HG03103 (cell line): ENCODE results near the gene KRT85.
"Not testable (repeated sequence)": the region's sequence is repeated elsewhere in the genome, so short reads cannot be mapped to it uniquely, and the experiment has no call there.

Source experiments
- ATAC-seq: cut with Tn5 transposase; IDR thresholded peaks from one replicate; pipeline ENCODE4 v1.9.1; 2021; ENCODE audit warnings: low read depth; ENCODE audit not compliant: unreplicated experiment

KRT85 gene

DNA sequence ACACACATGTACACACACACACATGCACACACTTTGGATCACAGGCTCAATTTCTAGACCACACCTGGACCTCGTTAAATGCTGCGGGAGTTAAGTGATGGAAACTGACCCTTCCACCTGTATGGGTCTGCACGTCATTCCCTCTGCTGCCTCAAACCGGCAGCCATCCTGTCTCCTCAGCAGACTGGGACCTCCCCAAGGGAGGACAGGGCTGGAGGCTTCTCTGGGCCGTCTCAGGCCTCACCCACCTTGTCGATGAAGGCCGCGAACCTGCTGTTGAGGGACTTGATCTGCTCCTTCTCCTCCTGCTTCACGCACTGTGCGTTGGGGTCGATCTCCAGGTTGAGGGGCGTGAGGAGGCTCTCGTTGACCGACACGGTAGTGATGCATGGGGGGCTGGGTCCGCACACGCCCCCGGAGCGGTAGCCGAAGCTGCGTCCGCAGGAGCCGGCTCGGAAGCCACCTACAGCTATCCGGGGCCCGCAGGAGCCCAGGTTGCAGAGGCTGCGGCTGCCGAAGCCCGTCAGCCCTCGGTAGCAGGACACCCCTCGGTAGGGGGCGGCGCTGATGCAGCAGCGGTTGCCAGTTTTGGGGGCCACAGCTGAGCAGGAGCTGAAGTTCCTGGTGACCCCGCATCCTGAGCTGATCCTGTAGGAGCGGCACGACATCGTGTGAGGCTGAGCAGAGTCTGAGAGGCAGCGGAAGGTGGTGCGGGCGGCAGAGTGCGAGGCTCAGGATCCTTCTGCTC, at the start of gene KRT85:
Gene KRT85, minus strand, starts transcription at position 744 of the 748 bp plus-strand sequence. Its CDS starts 76 bp downstream, at position 668.
- no peak for ATAC-seq

DNA sequence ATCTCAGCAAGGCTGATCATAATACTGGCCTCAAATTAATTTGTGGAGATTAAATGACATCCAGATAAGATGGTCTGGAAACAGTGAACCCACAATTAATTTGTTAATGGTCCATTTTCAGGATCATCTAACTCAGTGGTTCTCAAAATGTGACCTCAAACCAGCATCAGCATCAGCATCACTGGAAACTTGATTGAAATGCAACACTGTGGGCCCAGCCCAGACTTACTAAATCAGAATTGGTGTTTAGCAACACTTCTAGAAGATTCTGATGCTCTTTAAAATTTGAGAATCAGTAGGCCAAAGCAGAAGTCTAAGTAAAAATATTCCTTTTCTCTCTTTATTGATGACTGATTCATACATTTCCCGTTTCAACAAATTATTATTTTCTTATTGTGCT, 49.5 kb upstream of the KRT85 start:
- ATAC-seq, result no peak

DNA sequence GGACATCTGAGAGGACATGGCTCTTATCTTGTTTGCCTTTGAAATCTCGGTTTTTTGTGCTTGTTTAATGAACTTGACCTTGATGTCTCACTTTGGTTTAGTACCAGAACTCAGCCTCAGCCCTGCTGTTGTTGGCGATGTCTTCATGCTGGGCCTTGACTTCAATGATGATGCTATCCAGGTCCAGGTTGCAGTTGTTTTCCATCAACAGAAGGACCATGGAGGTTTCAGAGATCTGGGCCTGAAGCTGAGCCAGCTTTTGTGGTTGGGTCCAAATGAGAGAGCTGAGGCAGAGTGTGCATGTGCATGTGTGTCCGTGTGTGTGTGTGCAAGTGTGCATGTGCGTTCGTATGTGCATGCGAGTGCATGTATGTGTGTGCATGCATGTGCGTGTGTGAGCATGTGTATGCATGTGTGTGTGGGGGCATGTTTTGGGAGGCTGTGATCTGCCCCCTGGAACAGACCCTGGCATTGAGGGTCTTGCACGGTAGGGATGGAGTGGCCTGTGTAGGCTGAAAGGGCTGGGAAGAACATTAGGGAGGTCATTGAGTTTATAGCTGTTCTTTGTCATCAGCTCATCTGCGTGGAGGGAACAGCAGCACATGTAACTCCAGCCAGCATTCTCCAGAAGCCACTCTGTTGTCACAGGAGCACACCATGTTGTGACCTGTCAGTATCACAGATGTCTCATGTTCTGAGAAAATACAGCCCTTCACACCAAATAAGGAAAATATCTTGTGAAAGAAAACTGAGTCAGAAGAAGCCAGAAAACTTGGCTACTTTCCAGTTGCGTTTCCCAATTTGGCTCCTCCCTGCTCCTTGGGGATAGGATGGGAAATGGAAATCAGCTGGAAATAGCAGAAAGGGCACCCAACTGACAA, 48.8 kb upstream of the KRT85 start:
- no peak for ATAC-seq

DNA sequence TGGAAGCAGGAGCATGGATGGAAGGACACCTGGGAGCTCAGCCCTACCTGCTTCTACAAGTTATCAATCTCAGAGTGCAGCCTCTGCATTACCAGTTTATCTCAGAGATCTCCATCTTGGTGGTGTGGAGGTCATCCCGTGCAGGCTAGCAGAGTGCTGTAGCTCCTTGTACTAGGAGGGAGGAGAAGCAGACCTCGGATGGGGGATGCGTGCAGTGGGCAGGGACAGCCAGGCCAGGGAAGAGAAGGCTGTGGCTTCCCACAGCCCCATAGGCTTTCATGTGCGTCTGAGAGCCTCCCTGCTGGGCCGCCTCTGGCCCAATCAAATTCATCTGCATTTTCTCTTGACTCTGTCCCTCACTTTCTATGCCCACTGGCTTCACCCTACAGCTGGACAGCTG, 47.7 kb upstream of the KRT85 start:
- ATAC-seq, result no peak

DNA sequence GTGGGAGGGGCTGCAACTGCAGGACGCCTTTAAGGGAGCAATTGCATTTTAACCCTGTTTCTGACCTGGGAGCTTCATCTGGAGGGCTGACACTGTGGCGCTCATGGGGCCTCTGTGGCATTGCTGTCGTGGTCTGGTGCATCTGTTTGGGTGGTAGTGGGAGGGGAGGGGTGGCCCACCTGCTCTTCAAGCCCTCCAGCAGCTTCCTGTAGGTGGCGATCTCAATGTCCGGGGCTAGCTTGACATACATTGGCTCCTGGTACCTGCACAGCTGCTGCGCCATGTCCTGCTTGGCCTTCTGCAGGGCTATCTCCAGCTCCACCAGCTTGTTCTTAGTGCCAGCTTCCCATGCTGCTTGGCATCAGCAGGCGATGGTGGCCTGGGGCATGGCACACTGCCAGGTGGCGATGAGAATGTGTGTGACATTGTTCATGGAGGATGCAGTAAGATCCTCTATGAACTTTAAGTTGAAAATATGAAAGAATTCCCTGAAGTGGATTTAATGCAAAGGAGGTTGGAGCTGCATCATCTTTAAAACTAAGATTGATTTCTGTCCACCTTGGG, 46.6 kb upstream of the KRT85 start:
- ATAC-seq, result no peak

DNA sequence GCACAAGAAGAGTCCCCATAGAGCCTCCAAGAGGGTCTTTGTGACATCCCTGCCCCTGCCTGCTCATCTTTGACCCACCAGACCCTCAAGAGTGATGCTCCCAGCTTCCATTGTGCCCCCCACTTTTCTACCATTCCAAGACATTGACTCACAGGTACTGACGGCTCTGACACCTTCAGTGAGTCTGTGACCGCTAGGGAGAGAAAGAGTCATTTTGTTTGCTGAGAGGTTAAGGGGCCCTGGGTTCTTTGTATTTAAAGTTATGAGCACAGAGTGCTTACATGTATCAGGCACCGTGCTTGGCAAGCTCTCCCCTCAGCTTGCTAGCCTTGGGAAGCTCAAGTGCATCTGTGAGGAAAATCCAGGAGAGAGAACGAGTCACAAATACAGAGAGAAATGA, 45.9 kb upstream of the KRT85 start:
- ATAC-seq, result no peak

DNA sequence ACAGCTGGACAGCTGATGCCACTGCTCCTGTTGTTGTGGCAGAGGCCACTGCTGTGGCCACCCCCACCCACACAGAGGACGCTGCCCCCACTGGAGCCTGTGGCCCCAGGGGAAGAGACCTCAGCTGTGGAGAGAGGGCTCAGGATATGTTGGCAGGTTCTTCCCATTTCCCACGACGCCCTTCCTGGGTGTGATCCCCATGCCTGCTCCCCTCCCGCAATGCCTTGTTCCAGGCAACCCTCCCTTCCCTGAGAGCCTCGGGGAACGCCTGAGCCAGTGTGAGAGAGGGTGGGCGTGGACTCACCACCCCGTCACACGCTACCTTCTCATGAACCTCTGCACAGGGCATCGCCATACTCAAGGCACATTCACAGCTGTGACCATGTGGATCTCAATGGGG, 44.5 kb upstream of the KRT85 start:
- ATAC-seq, result no peak

DNA sequence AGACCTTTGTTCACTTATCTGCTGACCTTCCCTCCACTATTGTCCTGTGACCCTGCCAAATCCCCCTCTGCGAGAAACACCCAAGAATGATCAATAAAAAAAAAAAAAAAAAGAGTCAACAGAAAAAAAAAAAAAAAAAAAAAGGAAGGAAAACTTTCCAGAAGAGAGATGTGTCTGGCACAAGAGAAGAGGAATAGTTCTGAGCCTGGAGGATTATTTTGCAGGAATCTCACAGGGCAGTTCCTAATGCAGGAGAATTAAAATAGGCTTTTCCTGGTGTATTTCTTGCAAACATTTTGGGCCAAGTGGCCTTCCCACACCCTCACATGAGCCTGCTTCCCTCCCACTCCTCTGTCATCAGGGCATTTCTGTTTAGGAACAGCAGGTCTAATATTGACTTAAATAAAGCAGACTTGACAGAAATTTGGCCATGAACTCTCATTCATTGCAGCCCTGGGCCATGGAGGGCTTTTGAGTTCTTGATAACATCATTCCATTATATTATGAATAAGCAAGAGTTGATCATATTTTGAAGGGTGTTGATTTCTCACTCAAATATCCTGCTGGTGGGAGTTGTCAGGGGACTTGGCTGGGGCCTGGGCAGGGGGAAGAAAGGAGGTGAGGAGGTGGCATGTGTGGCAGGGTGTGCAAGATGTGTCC, 43.4 kb upstream of the KRT85 start:
- not testable (repeated sequence) for ATAC-seq

DNA sequence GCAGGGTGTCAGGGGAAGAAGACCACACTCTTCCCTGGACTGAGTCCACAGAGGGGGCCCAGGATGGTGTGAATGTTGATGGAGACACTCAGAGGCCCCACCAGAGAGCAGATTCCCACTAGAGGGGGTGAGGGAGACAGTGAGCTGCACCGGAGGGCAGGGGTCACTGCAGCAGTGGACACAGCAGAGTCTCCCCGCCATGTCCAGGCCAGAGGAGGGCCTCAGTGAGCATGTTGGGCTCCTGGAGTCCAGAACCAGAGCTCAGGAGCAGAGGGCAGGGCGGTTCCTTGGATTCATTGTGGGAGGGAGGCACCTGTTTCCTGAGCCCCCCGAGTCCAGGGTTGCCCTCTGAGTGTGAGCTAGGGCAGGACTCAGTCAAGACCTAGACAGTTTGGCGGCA, 40.6 kb upstream of the KRT85 start:
- no peak for ATAC-seq

DNA sequence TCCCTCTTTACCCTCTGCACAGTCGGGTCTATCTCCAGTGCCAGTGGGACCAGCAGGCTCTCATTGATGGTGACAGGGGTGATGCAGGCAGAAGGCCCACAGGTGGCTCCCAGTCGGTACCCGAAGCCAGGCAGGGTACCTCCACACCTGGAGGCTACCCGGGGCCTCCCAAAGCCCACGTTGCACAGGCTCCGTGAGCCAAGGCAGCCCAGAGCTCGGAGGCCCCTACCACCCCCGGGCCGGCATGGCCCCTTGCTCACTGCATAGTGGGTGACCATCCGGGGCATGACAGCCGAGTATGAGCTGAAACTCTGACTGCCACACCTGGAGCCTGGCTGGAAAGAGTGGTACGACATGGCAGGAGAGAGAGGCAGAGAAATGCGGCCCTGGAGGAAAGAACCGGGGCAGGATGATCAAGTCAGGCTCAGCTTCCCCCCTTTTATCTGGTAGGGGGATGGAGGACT, 38.7 kb upstream of the KRT85 start, which contains the start of gene KRT82:
Gene KRT82, minus strand, starts transcription at position 414 of the 464 bp plus-strand sequence. Its CDS starts 58 bp downstream, at position 356.
- no peak for ATAC-seq

DNA sequence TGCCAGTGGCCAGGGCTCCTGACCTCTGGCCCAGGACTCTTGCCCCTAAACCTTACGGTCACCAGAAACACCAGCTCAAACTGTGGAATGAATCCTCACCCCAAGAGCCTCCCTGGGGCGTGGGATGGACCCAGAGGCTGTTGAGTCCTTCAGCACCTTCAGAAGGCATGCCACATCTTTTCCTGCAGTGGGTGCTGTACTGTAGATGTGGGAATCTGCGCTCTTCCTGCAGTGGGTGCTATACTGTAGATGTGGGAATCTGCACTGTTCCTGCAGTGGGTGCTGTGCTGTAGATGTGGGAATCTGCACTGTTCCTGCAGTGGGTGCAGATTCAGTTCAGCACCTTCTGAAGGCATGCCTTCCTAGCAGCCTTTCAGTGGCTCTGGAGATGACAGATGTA, 37.7 kb upstream of the KRT85 start:
- ATAC-seq, result no peak

DNA sequence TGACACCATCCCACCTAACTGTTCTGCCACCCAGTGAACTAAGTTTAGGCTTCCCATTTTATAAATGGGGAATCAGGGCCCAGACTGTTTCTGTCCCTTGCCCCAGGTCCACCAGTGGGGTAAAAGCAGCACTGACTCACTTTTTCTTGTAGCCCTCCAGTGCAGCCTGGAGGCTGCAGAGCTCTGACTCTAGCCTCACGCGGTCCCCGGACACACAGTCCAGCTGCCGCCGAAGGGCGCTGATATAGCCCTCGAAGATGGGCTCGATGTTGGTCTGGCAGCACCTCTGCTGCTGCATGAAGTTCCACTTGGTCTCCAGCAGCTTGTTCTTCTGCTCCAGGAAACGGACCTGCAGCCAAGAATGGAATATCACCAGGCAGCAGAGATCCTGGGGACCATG, 36.3 kb upstream of the KRT85 start:
- ATAC-seq, result no peak

DNA sequence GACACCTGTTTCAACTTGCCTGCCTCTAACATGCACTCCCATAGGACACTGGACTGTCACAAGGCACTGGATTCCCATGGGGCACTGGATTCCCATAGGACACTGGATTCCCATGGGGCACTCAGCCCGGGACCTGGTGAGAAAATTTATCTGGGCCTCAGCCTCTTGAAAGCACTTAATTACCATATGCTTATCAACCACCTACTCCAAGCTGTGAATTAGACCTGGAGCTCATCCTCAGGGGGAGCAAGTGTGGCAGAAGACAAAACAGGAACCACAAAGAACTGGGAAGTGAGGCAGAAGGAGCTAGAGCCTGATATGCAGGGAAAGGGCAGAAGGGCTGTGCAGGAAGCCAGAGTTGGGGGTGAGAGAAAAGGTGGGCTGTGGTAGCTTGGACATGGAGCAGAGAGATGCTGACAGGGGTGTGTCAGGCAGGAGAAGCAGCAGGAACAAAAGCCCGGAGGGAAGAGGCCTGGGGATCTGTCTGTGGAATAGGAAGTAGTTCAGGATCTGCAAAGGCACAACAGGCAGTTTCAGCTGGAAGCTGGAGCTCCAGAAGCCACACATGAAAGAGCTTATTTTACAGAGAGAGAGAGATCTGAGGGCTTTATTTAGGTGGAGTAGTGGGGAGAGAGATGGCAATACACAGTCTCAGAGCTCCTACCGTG, 35.7 kb upstream of the KRT85 start:
- ATAC-seq, result no peak

DNA sequence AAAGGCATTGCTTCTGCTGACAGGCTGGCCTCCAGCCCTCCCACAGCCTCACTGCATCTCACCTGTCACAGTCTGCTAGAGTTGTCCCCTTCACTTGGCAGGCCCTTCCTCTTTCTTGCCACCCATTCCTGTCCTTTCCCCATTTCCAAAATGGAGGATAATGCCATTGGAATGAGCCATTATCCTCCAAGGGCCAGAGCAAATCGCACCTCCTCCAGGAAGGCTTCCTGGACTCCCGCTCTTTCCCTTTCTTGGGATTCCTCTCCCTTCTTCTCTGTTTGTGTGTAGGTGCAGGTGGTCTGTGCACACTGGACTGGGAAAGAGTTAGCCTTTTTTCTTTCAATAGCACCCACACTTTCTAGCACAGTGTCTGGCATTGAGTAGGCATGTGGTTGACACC, 35.1 kb upstream of the KRT85 start:
- ATAC-seq, result no peak

DNA sequence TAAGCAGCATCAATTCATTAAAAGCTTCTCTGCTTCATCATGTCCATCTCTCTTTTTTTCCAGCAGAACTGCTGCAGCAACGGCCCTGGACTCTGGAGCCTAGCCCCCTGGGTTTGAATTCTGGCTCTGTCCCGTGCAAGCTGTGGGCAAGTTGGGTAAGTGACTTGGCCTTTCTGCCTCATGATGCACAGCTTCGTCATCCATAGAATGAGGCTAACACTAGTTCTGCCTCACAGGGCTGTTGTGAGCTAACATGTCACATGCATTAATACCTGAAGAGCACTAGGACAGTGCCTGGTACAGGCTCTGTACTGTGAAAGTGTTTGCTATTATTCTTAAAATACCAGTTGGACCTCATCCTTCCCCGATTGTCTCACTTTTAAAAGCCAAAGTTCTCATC, 34.6 kb upstream of the KRT85 start:
- ATAC-seq, result no peak

DNA sequence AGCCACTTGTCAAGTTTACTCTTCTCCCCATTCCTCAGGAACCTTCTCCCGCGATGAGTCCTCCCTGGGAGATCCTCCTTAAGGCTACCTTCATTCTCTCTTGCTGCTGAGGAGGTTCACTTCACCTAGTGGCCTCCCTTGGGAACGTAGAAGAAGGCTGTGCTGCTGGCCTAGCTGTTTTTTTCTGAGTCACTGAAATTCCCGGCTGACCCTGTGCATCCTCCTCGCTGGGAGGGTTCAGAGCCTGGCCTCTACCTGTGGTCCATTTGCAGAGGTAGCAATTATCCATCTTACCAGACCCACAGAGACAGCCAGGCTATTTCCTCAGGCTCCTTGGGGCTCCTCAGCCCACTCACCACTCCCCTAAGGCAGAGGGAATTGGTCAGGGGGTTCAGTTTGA, 34.2 kb upstream of the KRT85 start:
- no peak for ATAC-seq

DNA sequence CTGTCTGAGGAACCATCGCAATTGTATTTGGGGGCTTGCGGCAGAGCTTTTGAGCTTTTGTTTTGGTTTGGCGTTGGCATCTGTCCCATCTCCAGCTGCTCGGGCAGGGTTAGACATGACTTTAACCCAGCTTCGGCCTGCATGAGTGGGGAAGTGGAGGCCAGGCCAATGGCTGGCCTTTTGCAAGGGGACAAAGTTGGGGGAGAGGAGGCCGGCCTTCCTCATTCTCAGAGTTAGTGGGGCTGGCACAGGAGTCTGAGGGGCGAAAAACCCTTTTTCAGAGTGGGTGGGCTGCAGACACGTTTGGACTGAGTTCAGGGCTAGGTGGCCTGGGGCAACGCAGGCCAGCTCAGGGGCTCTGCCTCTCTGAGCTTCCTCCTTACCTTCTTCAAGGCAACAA, 33.6 kb upstream of the KRT85 start:
- no peak for ATAC-seq

DNA sequence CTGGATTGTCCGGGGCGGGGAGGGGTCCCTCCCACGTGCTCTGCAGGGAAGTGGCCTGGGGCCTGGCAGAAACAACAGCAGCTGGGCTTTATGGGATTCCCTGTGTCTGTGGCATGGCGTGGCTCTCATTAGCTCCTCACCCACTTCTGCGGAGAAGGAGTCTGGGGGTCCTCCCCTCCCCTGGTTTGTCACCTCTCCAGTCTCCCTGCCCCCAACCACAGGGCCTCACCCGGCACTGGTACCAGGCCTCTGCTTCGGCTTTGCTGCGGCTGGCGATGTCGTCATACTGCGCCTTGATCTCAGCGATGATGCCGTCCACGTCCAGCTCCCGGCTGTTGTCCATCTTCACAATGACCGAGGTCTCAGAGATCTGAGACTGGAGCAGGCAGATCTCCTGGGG, 32.5 kb upstream of the KRT85 start:
- no peak for ATAC-seq

DNA sequence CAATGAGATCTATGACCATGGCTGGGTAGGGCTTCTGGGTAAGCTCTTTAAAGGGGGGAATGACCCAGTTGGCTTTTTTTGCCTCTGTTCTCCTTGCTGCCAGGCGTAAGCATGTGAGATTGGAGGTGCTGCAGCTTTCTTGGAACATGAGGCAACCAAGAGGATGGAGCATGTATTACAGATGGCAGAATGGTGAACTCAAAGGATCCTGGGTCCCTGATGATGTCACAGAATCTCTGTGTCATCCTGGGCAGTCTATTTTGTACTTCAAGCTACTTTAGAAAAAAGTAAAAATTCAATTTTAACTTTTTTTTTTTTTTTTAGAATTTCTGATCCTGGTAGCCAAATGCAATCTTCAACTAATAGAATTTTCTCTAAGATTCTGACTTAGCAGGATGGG, 30.9 kb upstream of the KRT85 start:
- ATAC-seq, result no peak

DNA sequence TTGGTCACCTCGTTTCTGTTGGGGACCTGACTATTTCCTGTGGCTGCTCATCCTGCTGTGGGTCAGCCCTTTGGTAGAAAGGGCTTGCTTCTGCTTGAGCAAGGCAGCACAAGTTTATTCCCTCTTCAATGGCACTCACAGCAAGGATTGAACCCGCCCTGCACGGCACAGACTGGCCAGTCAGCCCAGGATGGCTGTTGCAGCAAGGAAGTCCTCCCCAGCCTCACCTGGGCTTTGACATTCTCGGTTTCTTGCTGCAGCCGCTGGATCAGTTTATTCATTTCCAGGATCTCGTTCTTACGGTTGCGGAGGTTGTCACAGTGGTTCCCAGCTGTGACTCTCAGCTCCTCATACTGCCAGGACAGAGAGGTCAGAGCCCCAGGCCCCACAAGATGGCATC, 29.4 kb upstream of the KRT85 start:
- no peak for ATAC-seq
